ENCODE measurements around the gene KRT79. TPM values are rescaled to one million over a fixed set of nuclear protein-coding genes. Genes with fewer than 3 reads are reported as not detected.

KRT79 gene
- polyA plus RNA-seq, 1 donor from 2014 or later: not detected

GRCh38 chr12:52879394-52880351, 45.6 kb upstream of the KRT79 start:
- Histone ChIP-seq H3K36me3 (ENCODE audit: insufficient read depth, low read length) (no peaks in the 10 kb centered on the region), H3F3A (ENCODE audit: insufficient read depth, low read length, poor library complexity, severe bottlenecking) (no peaks in the 10 kb centered on the region), H3K9ac (ENCODE audit: low read length) (no peak overlapping the region), H3K79me2 (replicated peaks; ENCODE audit: insufficient read depth, low read length) (no peaks in the 10 kb centered on the region), H3K9me2 (ENCODE audit: insufficient read depth, low read length) (no peaks in the 10 kb centered on the region), H4K20me1 (ENCODE audit: insufficient read depth) (no peaks in the 10 kb centered on the region), H3K4me2 (ENCODE audit: low read length) (no peak overlapping the region), H3K27ac (ENCODE audit: low read length) (no peak overlapping the region), H3K9me3 (ENCODE audit: low read length) (no peaks in the 10 kb centered on the region), H2AFZ (ENCODE audit: low read depth, low read length) (no peak overlapping the region), H3K4me3 (ENCODE audit: low read length) (peak overlapping the region; percentile 50), H3K27me3 (ENCODE audit: insufficient read depth, low read depth, low read length) (peaks cover 3% of the 10 kb centered on the region)
- no peak for TF ChIP-seq EZH2 (IDR thresholded peaks at IDR 0.05; ENCODE audit: borderline replicate concordance, insufficient read depth, low read length, poor library complexity, severe bottlenecking)
- no peak for TF ChIP-seq MXI1 (conservative IDR thresholded peaks at IDR 0.05; ENCODE audit: poor library complexity, severe bottlenecking)
- TF ChIP-seq SMC3 (conservative IDR thresholded peaks at IDR 0.05; ENCODE audit: poor library complexity): peak; percentile 98
- TF ChIP-seq RAD21 (conservative IDR thresholded peaks at IDR 0.05): peak; percentile 97
- peak; percentile 93 for TF ChIP-seq CTCF (IDR thresholded peaks at IDR 0.05; ENCODE audit: poor library complexity, severe bottlenecking)

- Histone ChIP-seq H3K79me2 (replicated peaks; ENCODE audit: insufficient read depth, low read length) (no peaks in the 10 kb centered on the region), H3K27me3 (ENCODE audit: insufficient read depth, low read depth, low read length) (peaks cover 9% of the 10 kb centered on the region), H2AFZ (ENCODE audit: low read depth, low read length) (no peak overlapping the region), H3K9me2 (ENCODE audit: insufficient read depth, low read length) (no peaks in the 10 kb centered on the region), H3F3A (ENCODE audit: insufficient read depth, low read length, poor library complexity, severe bottlenecking) (no peaks in the 10 kb centered on the region), H3K36me3 (ENCODE audit: insufficient read depth, low read length) (no peaks in the 10 kb centered on the region), H3K27ac (ENCODE audit: low read length) (no peak overlapping the region), H4K20me1 (ENCODE audit: insufficient read depth) (no peaks in the 10 kb centered on the region), H3K9me3 (ENCODE audit: low read length) (no peaks in the 10 kb centered on the region), H3K4me2 (ENCODE audit: low read length) (no peak overlapping the region), H3K4me3 (ENCODE audit: low read length) (no peak overlapping the region), H3K9ac (ENCODE audit: low read length) (no peak overlapping the region)
- TF ChIP-seq TAF1 (IDR thresholded peaks at IDR 0.05; ENCODE audit: low read depth): no peak
- TF ChIP-seq CTCF (IDR thresholded peaks at IDR 0.05; ENCODE audit: poor library complexity, severe bottlenecking): no peak
- TF ChIP-seq EP300 (conservative IDR thresholded peaks at IDR 0.05; ENCODE audit: poor library complexity, severe bottlenecking): no peak
- no peak for TF ChIP-seq RAD21 (conservative IDR thresholded peaks at IDR 0.05)
- TF ChIP-seq SMC3 (conservative IDR thresholded peaks at IDR 0.05; ENCODE audit: poor library complexity): no peak
- no peak for TF ChIP-seq POLR2AphosphoS5 (IDR thresholded peaks at IDR 0.05)
- TF ChIP-seq EZH2 (IDR thresholded peaks at IDR 0.05; ENCODE audit: borderline replicate concordance, insufficient read depth, low read length, poor library complexity, severe bottlenecking): no peak
- no peak for TF ChIP-seq REST (IDR thresholded peaks at IDR 0.05; ENCODE audit: borderline replicate concordance)
- TF ChIP-seq MXI1 (conservative IDR thresholded peaks at IDR 0.05; ENCODE audit: poor library complexity, severe bottlenecking): no peak
Observed at GRCh38 chr12:52878507-52879393, 44.6 kb upstream of the KRT79 start.
